ENCODE data around the gene APIP. TPM values are rescaled to one million over a fixed set of nuclear protein-coding genes. Genes with fewer than 3 reads are reported as not detected.

The APIP gene
- total RNA-seq, 1 donor from 2014 or later: 14.7 TPM

GRCh38 chr11:34909955-34910354 is 6.2 kb downstream of the APIP start:
- no peak overlapping the region for H3K27ac ChIP-seq
- no peak for DNase-seq (ENCODE audit: extremely low spot score in 2 of 2)
- H3K4me1 ChIP-seq: peaks cover 7% of the 10 kb centered on the region
- TF ChIP-seq POLR2AphosphoS5 (IDR thresholded peaks at IDR 0.05; ENCODE audit: insufficient read depth in 1 of 2, low read depth in 1 of 2) (no peak), POLR2A (IDR thresholded peaks at IDR 0.05) (no peak), CTCF (IDR thresholded peaks at IDR 0.05) (no peak)
- no peak overlapping the region for H3K4me3 ChIP-seq
- H3K9me3 ChIP-seq: no peaks in the 10 kb centered on the region
- intact Hi-C loops (cut with DNase I): no loop called here
- H3K27me3 ChIP-seq: no peaks in the 10 kb centered on the region
- no peaks in the 10 kb centered on the region for H3K36me3 ChIP-seq

DNA sequence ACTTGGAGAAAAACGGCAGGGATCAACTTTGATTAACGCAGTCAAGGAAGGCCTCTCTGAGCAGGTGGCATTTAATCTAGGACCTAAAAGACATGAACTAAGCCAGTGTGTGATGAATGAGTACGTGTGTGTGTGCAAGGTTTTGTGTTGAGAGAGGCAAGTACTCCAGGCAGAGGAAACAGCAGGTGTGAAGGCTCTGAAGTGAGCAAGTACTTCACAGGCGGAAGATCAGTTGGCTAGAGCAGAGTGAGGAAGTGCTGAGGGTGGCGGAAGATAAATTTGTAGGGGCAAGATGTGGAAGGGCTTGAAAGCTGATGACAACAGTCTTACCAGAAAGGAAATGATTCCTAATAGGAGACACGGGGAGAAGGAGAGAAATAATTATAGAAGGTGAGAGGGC is 6.8 kb downstream of the APIP start:
- H3K9me3 ChIP-seq: no peaks in the 10 kb centered on the region
- intact Hi-C loops (cut with DNase I): no loop called here
- no peak overlapping the region for H3K4me3 ChIP-seq
- H3K36me3 ChIP-seq: no peaks in the 10 kb centered on the region
- H3K27ac ChIP-seq: no peak overlapping the region
- no peak for TF ChIP-seq POLR2A (IDR thresholded peaks at IDR 0.05)
- TF ChIP-seq CTCF (IDR thresholded peaks at IDR 0.05): no peak
- no peak for TF ChIP-seq POLR2AphosphoS5 (IDR thresholded peaks at IDR 0.05; ENCODE audit: insufficient read depth in 1 of 2, low read depth in 1 of 2)
- DNase-seq (ENCODE audit: extremely low spot score in 2 of 2): no peak
- no peaks in the 10 kb centered on the region for H3K27me3 ChIP-seq
- H3K4me1 ChIP-seq: peaks cover 1% of the 10 kb centered on the region

DNA sequence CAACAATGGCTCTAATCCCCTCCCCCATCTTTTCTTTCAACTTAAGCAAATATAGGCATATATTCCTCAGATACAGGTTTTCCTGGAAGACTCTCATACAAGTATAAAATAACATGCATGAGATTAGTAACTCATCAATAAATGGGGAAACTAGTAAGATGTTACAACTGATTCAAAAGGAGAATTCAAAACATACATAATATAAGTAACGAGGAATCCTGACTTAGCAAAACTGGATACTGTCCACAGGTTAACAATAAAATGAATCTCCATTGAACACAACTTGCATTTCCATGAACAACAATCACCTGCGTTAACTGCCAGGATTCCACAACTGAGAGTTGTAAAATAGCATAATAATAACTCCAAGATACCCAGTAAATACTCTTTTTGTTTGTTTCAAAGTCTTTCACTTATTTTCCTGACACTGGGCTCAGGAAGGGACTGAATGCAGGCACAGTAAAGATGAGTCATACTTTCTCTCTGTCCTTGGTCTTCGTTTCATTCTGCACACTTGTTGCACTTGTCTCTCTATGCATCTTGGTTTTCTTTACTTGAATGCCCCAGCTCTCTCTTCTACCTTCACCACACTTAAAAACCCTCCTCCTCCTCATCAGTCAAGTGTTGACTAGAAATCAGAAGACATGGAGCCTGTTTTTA is 8.1 kb downstream of the APIP start:
- intact Hi-C loops (cut with DNase I): no loop called here
- H3K27me3 ChIP-seq: no peaks in the 10 kb centered on the region
- no peak overlapping the region for H3K27ac ChIP-seq
- no peaks in the 10 kb centered on the region for H3K36me3 ChIP-seq
- TF ChIP-seq POLR2A (IDR thresholded peaks at IDR 0.05) (no peak), POLR2AphosphoS5 (IDR thresholded peaks at IDR 0.05; ENCODE audit: insufficient read depth in 1 of 2, low read depth in 1 of 2) (no peak)
- DNase-seq (ENCODE audit: extremely low spot score in 2 of 2): no peak
- H3K9me3 ChIP-seq: no peaks in the 10 kb centered on the region
- H3K4me3 ChIP-seq: no peak overlapping the region
- no peaks in the 10 kb centered on the region for H3K4me1 ChIP-seq

- TF ChIP-seq POLR2AphosphoS5 (IDR thresholded peaks at IDR 0.05; ENCODE audit: insufficient read depth in 1 of 2, low read depth in 1 of 2): no peak
- no peak for TF ChIP-seq CTCF (IDR thresholded peaks at IDR 0.05)
- no peak for TF ChIP-seq POLR2A (IDR thresholded peaks at IDR 0.05)
- H3K4me1 ChIP-seq: no peaks in the 10 kb centered on the region
- no peak for DNase-seq (ENCODE audit: extremely low spot score in 2 of 2)
- H3K27ac ChIP-seq: no peak overlapping the region
- intact Hi-C loops (cut with DNase I): no loop called here
- no peak overlapping the region for H3K4me3 ChIP-seq
- no peaks in the 10 kb centered on the region for H3K36me3 ChIP-seq
- H3K27me3 ChIP-seq: no peaks in the 10 kb centered on the region
- no peaks in the 10 kb centered on the region for H3K9me3 ChIP-seq
Measured at GRCh38 chr11:34905666-34906065, 10.5 kb downstream of the APIP start.

GRCh38 chr11:34904421-34904955 is 11.7 kb downstream of the APIP start:
- no peak for TF ChIP-seq POLR2AphosphoS5 (IDR thresholded peaks at IDR 0.05; ENCODE audit: insufficient read depth in 1 of 2, low read depth in 1 of 2)
- no peak for TF ChIP-seq CTCF (IDR thresholded peaks at IDR 0.05)
- TF ChIP-seq POLR2A (IDR thresholded peaks at IDR 0.05): no peak
- no peaks in the 10 kb centered on the region for H3K4me1 ChIP-seq
- intact Hi-C loops (cut with DNase I): no loop called here
- no peaks in the 10 kb centered on the region for H3K36me3 ChIP-seq
- no peaks in the 10 kb centered on the region for H3K27me3 ChIP-seq
- no peak for DNase-seq (ENCODE audit: extremely low spot score in 2 of 2)
- H3K9me3 ChIP-seq: peaks cover 11% of the 10 kb centered on the region
- H3K27ac ChIP-seq: no peak overlapping the region
- H3K4me3 ChIP-seq: no peak overlapping the region
